GM21737 (cell line): Measurements from ENCODE around the gene TMED5.

Experiments
- ATAC-seq: cut with Tn5 transposase; IDR thresholded peaks from one replicate; pipeline ENCODE4 v1.9.1; 2021; ENCODE audit warnings: mild to moderate bottlenecking, moderate library complexity; ENCODE audit not compliant: unreplicated experiment

Gene TMED5

GRCh38 chr1:93124556-93125355 lies 55.5 kb downstream of the TMED5 start:
- no peak for ATAC-seq

DNA sequence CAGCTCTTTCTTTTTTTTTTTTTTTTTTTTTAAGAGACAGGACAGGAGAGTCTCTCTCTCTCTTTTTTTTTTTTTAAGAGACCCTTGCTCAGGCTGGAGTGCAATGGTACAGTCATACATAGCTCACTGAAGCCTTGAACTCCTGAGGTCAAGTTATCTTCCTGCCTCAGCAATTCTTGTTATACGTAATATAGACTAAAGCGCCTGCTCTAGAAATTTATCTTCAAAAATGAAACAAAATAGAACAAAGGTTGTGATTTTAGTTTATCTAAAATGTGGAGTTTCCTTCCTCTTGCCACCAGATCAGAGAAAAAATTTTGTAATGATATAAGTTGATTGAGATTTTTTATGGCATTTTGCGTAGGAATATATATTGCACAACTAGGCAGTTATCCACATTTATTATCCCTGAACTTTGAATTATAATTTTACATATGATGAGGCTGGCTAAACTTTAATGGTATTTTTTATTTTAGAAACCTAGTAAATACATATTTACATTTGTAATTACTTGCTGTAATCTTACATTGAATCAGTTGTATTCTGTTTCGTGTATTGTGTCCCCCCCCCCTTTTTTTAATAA lies 56.9 kb downstream of the TMED5 start:
- ATAC-seq: no peak

GRCh38 chr1:93120614-93121013 lies 59.6 kb downstream of the TMED5 start:
- ATAC-seq: no peak

- ATAC-seq: no peak
Measured at GRCh38 chr1:93114391-93114790, 65.8 kb downstream of the TMED5 start.

DNA sequence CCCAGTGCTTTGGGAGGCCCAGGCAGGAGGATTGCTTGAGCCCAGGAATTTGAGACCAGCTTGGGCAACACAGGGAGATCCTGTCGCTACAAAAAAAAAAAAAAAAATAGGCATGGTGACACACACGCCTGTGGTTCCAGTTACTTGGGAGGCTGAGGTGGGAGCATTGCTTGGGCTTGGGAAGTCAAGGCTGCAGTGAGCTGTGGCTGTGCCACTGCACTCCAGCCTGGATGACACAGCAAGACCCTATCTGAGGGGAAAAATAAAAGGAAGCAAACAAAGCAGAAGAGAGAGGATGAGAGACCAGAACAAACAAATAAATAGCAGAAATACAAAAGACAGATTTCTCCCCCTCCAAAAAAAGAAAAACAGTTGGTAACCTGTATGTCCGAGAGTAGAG lies 67.1 kb downstream of the TMED5 start:
- no peak for ATAC-seq

- ATAC-seq: no peak
Measured at GRCh38 chr1:93111561-93111960, 68.7 kb downstream of the TMED5 start.

GRCh38 chr1:93111065-93111464 lies 69.1 kb downstream of the TMED5 start:
- no peak for ATAC-seq

- no peak for ATAC-seq
Measured at GRCh38 chr1:93109578-93109977, 70.6 kb downstream of the TMED5 start.

DNA sequence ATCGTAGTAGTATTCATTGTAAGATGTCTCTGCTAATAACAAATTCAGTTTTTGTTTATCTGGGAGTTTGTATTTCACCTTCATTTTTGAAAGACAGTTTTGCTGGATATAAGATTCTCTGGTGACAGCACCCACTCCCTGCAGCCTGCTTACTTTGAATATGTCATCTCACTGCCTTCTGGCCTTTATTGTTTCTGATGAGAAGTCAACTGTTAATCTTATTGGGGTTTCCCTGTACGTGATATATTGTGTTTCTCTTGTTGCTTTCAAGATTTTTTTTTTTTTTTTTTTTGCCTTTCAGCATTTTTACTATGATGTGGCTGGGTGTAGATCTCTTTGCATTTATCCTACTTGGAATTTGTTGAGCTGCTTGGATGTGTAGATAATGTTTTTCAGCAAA lies 71.9 kb downstream of the TMED5 start:
- no peak for ATAC-seq

DNA sequence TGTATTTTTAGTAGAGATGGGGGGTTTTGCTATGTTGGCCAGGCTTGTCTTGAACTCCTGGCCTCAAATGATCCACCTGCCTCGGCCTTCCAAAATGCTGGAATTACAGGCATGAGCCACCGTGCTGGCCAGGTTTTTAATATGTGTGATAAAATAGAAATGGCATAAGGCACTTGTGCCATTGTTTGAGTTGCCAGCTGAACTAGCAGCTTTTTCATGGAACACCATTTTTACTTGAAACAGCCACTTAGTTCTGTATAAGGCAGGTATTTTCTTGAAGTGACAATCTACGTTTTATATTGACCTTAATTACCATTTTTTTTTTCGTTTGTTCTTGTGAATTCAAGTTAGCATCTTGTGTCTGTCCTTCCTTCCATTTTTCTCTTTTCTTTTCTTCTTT lies 72.8 kb downstream of the TMED5 start:
- no peak for ATAC-seq

- ATAC-seq: no peak
Measured at GRCh38 chr1:93106226-93106625, 74.0 kb downstream of the TMED5 start.

GRCh38 chr1:93102142-93102541 lies 78.1 kb downstream of the TMED5 start:
- no peak for ATAC-seq
